AG09309 (cell line): Measurements from ENCODE around the gene BLVRB.
"Not testable (repeated sequence)": the region's sequence is repeated elsewhere in the genome, so short reads cannot be mapped to it uniquely, and the experiment has no call there.

Experiments
- DNase-seq: peaks from one replicate; pipeline ENCODE4 v3.0.0-alpha.2; 2010; ENCODE audit warnings: low read depth
- H3K4me3 ChIP-seq: 2 replicates; pipeline ENCODE4 v1.5.1; 2011; ENCODE audit warnings: mild to moderate bottlenecking, low read depth, low read length, moderate library complexity; ENCODE audit not compliant: control insufficient read depth
- TF ChIP-seq, protein P1 (sequence below): IDR thresholded peaks from 2 replicates; pipeline ENCODE4 v1.5.1; 2011; ENCODE audit warnings: mild to moderate bottlenecking, low read depth, low read length, inconsistent platforms; ENCODE audit not compliant: insufficient read depth, control insufficient read depth; ENCODE audit errors: missing control alignments

Gene BLVRB

DNA sequence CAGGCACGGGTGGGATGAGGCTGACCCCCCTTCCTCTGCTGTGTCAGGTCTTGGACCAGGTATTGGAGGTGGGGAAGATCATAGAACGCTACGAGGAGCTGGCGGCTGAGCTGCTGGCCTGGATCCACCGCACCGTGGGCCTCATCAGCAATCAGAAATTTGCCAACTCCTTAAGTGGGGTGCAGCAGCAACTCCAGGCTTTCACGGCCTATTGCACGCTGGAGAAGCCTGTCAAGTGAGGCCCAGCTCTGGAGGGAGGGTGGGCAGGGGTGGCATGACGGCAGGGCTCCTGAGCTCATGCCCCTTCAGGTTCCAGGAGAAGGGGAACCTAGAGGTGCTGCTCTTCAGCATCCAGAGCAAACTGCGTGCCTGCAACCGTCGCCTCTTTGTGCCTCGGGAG is 36.5 kb upstream of the BLVRB start:
- no peak for DNase-seq
- TF ChIP-seq, protein P1, sequence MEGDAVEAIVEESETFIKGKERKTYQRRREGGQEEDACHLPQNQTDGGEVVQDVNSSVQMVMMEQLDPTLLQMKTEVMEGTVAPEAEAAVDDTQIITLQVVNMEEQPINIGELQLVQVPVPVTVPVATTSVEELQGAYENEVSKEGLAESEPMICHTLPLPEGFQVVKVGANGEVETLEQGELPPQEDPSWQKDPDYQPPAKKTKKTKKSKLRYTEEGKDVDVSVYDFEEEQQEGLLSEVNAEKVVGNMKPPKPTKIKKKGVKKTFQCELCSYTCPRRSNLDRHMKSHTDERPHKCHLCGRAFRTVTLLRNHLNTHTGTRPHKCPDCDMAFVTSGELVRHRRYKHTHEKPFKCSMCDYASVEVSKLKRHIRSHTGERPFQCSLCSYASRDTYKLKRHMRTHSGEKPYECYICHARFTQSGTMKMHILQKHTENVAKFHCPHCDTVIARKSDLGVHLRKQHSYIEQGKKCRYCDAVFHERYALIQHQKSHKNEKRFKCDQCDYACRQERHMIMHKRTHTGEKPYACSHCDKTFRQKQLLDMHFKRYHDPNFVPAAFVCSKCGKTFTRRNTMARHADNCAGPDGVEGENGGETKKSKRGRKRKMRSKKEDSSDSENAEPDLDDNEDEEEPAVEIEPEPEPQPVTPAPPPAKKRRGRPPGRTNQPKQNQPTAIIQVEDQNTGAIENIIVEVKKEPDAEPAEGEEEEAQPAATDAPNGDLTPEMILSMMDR = no peak
- no peak overlapping the region for H3K4me3 ChIP-seq

DNA sequence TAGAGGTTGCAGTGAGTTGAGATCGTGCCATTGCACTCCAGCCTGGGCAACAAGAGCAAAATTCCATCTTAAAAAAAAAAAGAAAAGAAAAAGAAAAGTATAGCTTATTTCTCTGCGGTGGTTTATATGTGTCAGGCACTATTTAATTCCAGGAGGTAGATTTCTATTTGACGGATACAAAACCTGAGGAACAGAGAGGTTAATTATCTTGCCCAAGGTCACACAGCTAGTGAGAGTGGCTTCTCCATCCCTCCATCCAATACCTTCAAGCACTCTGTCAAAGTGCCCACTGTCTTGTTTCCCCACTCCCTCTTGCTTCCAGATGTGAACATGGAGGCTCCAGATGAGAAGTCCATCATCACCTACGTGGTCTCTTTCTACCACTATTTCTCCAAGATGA is 36.1 kb upstream of the BLVRB start:
- no peak overlapping the region for H3K4me3 ChIP-seq
- TF ChIP-seq, protein P1 = no peak
- DNase-seq = no peak

DNA sequence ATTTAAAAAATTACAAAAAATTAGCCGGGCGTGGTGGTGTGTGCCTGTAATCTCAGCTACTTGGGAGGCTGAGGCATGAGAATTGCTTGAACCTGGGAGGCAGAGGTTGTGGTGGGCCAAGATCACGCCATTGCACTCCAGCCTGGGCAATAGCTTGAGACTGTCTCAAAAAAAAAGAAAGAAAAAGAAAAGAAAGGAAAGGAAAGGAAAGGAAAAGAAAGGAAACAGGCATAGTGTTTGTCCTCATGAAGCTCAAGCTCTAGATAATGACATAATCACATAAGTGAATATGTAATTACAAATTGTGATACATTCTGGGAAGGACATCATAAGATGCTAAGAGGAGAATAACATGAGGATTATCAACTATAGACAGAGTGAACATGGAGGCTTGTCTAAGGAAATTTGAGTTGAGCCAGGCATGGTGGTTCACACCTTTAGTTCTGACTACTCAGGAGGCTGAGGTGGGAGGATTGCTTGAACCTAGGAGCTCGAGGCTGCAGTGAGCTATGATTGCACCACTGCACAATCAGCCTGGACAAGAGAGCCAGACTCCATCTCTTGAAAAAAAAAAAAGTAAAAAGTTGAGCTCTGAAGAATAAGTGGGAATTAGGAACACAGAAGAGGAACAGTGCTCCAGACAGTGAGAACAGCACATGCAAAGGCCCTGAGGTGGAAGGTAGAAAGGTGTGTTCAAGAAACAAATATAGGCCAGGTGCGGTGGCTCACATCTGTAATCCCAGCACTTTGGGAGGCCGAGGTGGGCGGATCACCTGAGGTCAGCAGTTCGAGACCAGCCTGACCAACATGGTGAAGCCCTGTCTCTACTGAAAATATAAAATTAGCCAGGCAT is 35.4 kb upstream of the BLVRB start:
- not testable (repeated sequence) for H3K4me3 ChIP-seq, DNase-seq

DNA sequence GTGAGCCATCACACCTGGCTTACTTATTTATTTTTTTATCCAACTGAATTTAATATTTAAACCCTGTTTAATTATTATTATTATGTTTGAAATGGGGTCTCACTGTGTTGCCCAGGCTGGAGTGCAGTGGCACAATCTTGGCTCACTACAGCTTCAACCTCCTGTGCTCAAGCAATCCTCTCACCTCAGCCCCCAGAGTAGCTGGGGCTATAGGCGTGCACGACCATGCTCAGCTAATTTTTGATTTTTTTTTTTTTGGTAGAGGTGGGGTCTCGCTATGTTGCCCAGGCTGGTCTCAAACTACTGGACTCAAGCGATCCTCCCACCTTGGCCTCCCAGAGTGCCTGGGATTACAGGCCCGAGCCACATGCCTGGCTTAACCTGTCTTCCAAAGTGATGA is 33.8 kb upstream of the BLVRB start:
- TF ChIP-seq, protein P1 = no peak
- H3K4me3 ChIP-seq = no peak overlapping the region
- no peak for DNase-seq

DNA sequence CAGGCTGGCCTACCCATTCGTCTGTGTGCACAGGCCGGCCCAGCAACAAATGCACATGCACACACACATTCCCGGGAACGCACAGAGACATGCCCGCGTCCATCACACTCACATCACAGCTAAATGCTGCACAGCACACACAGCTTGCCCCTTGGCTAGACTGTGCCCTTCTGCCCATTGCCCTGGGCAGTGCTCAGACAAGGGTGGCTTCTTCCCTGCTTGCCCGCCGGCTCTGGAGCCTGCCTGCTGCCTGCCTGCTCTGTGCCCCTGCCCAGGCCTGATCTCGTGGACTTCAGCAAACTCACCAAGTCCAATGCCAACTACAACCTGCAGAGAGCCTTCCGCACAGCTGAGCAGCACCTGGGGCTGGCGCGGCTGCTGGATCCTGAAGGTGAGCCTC is 31.7 kb upstream of the BLVRB start:
- TF ChIP-seq, protein P1 = no peak
- DNase-seq = no peak
- H3K4me3 ChIP-seq = no peak overlapping the region

DNA sequence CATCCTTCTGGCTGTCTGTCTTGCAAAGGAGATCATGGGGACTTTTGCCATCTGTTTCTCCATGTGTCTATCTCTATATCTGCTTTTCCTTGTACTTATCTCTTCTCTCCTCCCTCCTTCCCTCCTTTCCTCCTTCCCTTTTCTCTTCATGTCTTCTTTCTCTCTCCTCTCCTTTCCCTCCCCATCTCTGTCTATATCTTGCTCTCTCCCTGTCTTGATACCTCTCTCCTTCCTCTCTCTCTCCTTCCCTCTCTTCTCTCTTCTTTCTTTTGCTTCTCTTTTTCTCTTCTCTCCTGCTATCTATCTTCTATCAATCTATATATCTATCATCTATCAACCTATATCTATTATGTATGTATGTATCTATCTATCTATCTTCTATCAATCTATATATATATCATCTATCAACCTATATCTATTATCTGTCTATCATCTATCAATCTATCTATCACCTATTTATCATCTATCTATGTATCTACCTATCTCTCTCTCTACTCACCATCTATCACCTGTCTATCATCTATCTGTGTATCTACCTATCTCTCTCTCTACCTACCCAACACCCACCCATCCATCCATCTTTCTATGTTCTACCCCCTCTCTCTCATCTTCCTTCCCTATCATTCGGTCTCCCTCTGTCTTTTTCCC is 28.8 kb upstream of the BLVRB start:
- TF ChIP-seq, protein P1 = no peak
- DNase-seq = no peak
- H3K4me3 ChIP-seq = no peak overlapping the region

DNA sequence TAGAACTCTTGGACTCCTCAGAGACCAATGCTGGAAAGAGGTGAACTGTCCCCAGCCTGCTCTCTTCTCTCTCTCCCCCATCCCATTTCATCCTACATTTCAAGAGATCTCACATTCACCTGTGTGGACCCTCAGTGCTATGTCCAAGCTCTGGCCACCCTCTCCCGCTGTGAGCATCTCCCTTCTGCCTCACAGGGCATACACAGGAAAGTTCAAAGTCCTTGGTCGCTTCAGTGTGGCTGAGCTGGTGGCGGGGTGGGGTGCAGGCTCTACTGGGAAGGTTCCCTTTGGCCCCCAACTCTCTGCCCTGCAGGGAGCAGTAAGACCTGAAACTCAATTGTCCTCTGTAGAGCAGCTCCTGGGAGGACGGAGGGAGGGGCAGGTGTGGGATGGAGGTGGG is 28.2 kb upstream of the BLVRB start:
- DNase-seq = no peak
- no peak overlapping the region for H3K4me3 ChIP-seq
- TF ChIP-seq, protein P1 = no peak
